Kidney capillary endothelial cell (primary cell): Measurements from ENCODE around the gene ARHGAP15.

Experiments
- DNase-seq: peaks from one replicate; pipeline ENCODE4 v3.0.0-alpha.2; 2018; ENCODE audit warnings: low spot score

The ARHGAP15 gene

GRCh38 chr2:143726151-143726845, 597.1 kb downstream of the ARHGAP15 start:
- no peak for DNase-seq

DNA sequence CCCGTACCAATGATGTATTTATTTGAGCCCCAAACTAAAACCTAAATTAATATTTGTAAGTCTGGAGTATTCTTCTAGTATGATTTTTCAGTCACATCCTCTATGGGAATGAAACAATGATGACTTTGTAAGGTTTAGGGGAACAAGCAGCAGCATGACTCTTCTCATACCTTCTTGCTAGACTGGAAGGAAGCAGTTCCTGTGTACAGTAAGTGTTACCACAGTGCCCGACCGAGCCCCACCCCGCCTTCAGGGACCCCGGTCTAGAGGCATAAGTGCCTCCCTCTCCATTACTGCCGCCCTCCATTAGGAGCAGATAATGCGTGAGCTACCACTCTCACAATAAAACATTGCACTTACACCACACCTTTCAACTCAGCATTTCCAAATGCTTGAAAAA, 599.3 kb downstream of the ARHGAP15 start:
- DNase-seq, result no peak

- no peak for DNase-seq
These were observed 600.1 kb downstream of the ARHGAP15 start for GRCh38 chr2:143729296-143729814.

GRCh38 chr2:143730155-143730952, 601.1 kb downstream of the ARHGAP15 start:
- no peak for DNase-seq

- no peak for DNase-seq
These were observed 601.7 kb downstream of the ARHGAP15 start for GRCh38 chr2:143730953-143731260.

- no peak for DNase-seq
These were observed 602.9 kb downstream of the ARHGAP15 start for GRCh38 chr2:143732076-143732475.

GRCh38 chr2:143732871-143733270, 603.7 kb downstream of the ARHGAP15 start:
- DNase-seq, result no peak

- DNase-seq, result no peak
These were observed 605.3 kb downstream of the ARHGAP15 start for GRCh38 chr2:143734507-143734906.

GRCh38 chr2:143736904-143737303, 607.7 kb downstream of the ARHGAP15 start:
- no peak for DNase-seq

DNA sequence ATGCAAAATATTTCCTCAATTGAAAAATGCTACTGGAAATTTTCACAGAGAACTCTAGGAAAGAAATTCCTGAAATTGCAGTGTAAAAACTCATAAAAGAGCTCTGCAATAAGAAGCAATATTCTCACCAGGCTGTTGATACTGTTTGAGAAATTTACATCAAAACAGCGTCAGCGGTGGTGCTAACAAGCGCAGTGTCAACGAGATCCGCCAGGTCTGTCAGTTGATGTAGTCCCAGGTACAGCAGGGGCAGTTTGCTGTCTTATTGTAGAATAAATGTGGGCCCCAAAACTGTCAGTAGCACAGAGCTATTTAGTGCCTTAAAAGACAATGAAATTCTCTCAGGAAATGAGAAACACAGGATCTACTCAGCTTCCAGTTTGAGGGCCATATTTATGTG, 611.2 kb downstream of the ARHGAP15 start:
- no peak for DNase-seq

- DNase-seq, result no peak
These were observed 612.0 kb downstream of the ARHGAP15 start for GRCh38 chr2:143741205-143741604.

DNA sequence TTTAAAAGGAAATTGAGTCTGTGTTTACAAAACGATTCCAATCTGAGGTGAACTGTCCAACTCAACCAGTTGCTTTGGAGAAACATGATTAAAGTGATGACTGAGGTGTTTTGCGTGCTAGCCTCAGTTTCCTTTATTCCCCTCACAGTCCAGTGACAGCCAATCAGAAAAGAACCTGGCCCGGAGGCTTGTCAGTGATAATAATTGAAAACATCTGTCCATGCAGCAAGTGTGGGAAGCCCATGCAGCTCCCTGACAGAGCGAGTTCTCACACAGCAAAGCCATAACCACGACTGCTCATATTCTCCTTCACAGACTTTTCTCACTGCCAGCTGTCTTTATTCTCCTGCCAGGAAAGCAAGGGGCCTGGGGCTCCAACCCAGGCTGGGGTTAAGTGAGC, 613.4 kb downstream of the ARHGAP15 start:
- DNase-seq, result no peak

DNA sequence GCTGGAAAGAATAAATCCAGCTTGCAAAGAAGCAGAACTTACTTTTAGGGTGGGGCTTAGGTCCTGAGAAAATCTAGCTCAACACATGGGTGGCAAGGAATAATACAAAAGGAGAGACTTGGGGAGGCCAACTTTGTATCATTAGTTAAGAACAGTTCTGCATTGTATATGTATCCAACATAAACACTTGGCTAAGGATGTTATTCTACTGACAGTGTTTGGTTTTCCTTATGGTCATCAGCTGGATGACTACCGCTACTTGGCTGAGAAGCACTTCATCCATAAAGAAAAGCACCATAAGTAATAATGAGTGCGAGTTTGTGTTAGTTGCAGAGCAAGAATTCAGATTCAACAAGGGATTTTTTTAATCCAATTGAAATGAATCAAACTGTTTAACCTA, 614.9 kb downstream of the ARHGAP15 start:
- DNase-seq, result no peak

DNA sequence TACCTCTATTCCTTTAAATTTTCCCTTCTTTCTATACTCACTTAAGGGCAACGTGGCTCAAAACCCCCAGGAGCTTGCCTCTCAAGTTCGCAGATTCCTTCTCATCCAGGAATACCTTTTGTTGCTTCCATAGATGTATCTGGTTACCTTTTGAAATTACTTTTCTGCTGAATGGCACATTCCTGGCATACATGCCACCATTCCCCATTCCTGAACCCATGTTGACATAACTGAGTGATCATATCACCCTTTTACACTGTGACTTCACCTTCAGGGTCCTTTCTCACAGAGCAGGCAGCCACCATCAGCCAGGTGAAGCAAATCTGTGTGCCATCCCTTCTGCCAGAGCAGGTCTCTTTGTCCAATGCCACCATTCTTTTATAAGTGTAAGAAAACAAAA, 615.8 kb downstream of the ARHGAP15 start:
- DNase-seq, result no peak

DNA sequence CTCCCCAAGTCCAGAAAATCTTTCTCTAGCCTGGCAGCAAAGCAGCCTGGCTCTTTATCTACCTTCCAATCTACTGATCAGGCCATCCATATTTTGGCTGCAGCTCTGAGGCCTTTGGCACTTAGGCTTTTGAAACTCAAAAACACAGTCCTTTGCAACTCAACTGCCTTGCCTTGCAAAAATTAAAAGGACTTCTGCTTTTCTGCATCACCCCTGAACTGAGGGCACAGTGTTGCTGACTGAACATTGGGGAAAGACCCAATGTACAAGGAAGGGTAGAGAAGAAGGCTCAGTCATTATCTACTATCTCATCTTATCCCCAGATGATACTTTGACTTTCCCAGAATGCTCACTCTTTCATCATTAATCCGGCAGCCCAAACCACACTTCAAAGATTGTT, 625.5 kb downstream of the ARHGAP15 start:
- no peak for DNase-seq

GRCh38 chr2:143758629-143759330, 629.6 kb downstream of the ARHGAP15 start:
- DNase-seq, result no peak

DNA sequence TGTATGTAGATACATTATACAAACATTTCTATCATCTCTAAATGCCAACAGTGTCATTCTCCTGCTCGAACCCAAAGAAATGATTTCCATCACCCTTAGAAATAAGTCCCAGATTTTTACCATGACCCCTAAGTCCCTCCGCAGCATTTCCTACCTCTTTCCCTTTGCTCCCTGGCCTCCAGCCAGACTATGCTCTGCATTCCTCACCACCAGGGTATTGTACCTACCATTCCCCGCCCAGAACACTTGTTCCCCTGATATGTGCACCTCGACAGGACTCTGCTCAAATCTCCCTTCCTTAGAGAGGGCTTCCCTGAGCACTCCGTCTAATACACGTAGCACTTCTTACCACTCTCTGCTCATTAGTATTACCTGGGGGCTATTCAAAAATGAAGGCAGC, 630.2 kb downstream of the ARHGAP15 start:
- DNase-seq, result no peak

DNA sequence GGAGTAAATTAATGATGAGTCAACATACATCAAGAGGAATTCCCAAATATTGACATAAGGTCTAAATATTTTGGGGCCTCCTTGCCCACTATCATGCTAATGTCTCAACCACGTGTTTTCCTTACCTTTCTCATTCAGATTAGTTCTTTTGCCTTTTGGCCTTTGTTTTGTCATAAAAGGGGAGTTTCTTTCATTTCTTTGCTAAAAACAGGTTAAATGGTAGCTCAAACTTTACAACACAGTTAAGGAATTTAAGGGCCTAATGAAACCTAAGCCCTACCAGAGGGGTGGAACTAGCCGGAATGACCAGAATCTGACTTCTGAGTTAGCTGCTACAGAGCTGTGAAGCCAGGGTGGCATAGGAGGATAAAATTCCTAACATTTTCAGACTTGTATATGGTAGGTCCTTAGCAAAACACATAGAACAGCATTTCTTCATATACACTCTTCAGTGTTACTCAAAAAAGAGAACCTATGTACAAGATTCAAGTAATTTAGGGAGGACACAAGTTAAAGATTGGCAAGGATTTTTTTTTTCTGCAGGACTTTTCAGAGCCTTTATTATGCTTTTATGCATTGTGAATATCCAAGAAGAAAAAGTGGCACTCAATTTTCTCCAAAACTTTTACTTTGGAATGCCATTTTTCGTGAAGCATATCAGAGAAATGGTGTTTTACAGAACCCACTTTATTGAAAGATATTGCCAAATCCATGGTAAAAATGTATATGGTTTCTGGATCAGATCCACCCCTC, 633.1 kb downstream of the ARHGAP15 start:
- DNase-seq, result no peak

GRCh38 chr2:143764261-143764660, 635.0 kb downstream of the ARHGAP15 start:
- DNase-seq, result no peak

DNA sequence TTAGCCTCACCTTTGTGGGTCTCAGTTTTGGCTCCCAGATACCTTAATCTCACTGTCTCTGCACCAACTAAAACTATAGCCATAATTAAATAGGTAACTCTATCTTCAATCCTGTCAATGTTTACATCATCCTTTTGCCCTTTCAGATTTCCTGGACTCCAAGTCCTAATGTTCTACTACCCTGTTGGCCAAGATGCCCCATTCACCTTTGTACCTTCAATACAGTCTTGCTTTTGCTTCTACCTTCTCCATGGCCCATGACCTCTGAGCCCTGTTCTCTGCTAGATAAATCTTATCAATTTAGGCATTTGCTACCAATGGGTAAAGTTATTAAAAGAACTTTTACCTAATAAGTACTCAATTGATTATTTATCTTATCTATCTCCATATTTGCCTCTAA, 635.5 kb downstream of the ARHGAP15 start:
- no peak for DNase-seq

GRCh38 chr2:143768991-143769390, 639.8 kb downstream of the ARHGAP15 start:
- no peak for DNase-seq

- DNase-seq, result no peak
These were observed 642.7 kb downstream of the ARHGAP15 start for GRCh38 chr2:143771939-143772338.
